D721Med (cell line): Measurements from ENCODE around the gene TSC22D3.

Source experiments
- DNase-seq: peaks from one replicate; pipeline ENCODE4 v3.0.0; 2011; ENCODE audit warnings: low spot score; ENCODE audit not compliant: insufficient read length
- FAIRE-seq: peaks from 2 replicates; lab custom pipeline; 2011; peaks lifted over from hg19 to GRCh38; lab: Jason Lieb, UNC
- CTCF ChIP-seq: IDR thresholded peaks from 2 replicates; pipeline ENCODE4 v1.5.1; 2012; ENCODE audit warnings: mild to moderate bottlenecking, control low read depth; ENCODE audit not compliant: insufficient read depth; ENCODE audit errors: missing control alignments

TSC22D3 gene

GRCh38 chrX:107773206-107773605 is 2.4 kb downstream of the TSC22D3 start:
- no peak for TF ChIP-seq CTCF
- no peak for DNase-seq
- no peak for FAIRE-seq

GRCh38 chrX:107769581-107770317 is 5.8 kb downstream of the TSC22D3 start:
- FAIRE-seq, result no peak
- no peak for DNase-seq
- TF ChIP-seq CTCF, result no peak

GRCh38 chrX:107768051-107768450 is 7.5 kb downstream of the TSC22D3 start:
- DNase-seq (no peak), FAIRE-seq (no peak)
- no peak for TF ChIP-seq CTCF

- DNase-seq (no peak), FAIRE-seq (no peak)
- TF ChIP-seq CTCF, result no peak
Observed at GRCh38 chrX:107766470-107767150, 9.0 kb downstream of the TSC22D3 start.

- FAIRE-seq (no peak), DNase-seq (no peak)
- no peak for TF ChIP-seq CTCF
Observed at GRCh38 chrX:107764845-107765608, 10.6 kb downstream of the TSC22D3 start.

GRCh38 chrX:107763647-107764046 is 11.9 kb downstream of the TSC22D3 start:
- no peak for DNase-seq
- no peak for TF ChIP-seq CTCF
- FAIRE-seq, result no peak
